Osteocyte (in vitro differentiated cells): ENCODE data around the gene CBL. TPM values are rescaled to one million over a fixed set of nuclear protein-coding genes. Genes with fewer than 3 reads are reported as not detected.

Experiments
- DNase-seq: peaks from one replicate; pipeline ENCODE4 v3.0.0; 2021; ENCODE audit warnings: mixed read lengths; ENCODE audit not compliant: unreplicated experiment; ENCODE audit errors: extremely low spot score
- H3K27ac Mint-ChIP-seq: one replicate; pipeline ENCODE4 v1.8.0; 2021; ENCODE audit warnings: mild to moderate bottlenecking, mixed read lengths; ENCODE audit not compliant: unreplicated experiment
- H3K27me3 Mint-ChIP-seq: one replicate; pipeline ENCODE4 v1.8.0; 2021; ENCODE audit warnings: mixed read lengths; ENCODE audit not compliant: unreplicated experiment
- H3K36me3 Mint-ChIP-seq: one replicate; pipeline ENCODE4 v1.8.0; 2021; ENCODE audit warnings: mixed read lengths; ENCODE audit not compliant: unreplicated experiment
- H3K4me1 Mint-ChIP-seq: one replicate; pipeline ENCODE4 v1.8.0; 2021; ENCODE audit warnings: mixed read lengths; ENCODE audit not compliant: unreplicated experiment
- H3K4me3 Mint-ChIP-seq: one replicate; pipeline ENCODE4 v1.8.0; 2021; ENCODE audit warnings: mild to moderate bottlenecking, moderate library complexity, mixed read lengths; ENCODE audit not compliant: unreplicated experiment
- H3K9me3 Mint-ChIP-seq: one replicate; pipeline ENCODE4 v1.8.0; 2021; ENCODE audit warnings: mixed read lengths; ENCODE audit not compliant: unreplicated experiment
- total RNA-seq: library from RNA; stranded (reverse); gene quantifications from 2 replicates; pipeline ENCODE4 v1.2.1, GENCODE V29; 2021
- TF ChIP-seq, protein P1 (sequence below): fragments of 200-600 bp; sonication (generic); IDR thresholded peaks from 2 replicates; pipeline ENCODE4 v1.5.0; 2021; ENCODE audit warnings: antibody characterized with exemption, mild to moderate bottlenecking, moderate library complexity

CBL gene
- total RNA-seq, 1 donor from 2014 or later = 20.8 TPM

DNA sequence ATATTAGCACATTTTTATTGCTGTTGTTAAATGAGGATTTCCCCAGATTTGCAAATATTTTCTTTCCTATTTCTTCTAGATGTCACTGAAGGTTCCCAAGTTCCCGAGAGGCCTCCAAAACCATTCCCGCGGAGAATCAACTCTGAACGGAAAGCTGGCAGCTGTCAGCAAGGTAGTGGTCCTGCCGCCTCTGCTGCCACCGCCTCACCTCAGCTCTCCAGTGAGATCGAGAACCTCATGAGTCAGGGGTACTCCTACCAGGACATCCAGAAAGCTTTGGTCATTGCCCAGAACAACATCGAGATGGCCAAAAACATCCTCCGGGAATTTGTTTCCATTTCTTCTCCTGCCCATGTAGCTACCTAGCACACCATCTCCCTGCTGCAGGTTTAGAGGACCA, 93.3 kb downstream of the CBL start:
- H3K4me1 Mint-ChIP-seq = no peaks in the 10 kb centered on the region
- no peak overlapping the region for H3K4me3 Mint-ChIP-seq
- H3K9me3 Mint-ChIP-seq = no peaks in the 10 kb centered on the region
- TF ChIP-seq, protein P1, sequence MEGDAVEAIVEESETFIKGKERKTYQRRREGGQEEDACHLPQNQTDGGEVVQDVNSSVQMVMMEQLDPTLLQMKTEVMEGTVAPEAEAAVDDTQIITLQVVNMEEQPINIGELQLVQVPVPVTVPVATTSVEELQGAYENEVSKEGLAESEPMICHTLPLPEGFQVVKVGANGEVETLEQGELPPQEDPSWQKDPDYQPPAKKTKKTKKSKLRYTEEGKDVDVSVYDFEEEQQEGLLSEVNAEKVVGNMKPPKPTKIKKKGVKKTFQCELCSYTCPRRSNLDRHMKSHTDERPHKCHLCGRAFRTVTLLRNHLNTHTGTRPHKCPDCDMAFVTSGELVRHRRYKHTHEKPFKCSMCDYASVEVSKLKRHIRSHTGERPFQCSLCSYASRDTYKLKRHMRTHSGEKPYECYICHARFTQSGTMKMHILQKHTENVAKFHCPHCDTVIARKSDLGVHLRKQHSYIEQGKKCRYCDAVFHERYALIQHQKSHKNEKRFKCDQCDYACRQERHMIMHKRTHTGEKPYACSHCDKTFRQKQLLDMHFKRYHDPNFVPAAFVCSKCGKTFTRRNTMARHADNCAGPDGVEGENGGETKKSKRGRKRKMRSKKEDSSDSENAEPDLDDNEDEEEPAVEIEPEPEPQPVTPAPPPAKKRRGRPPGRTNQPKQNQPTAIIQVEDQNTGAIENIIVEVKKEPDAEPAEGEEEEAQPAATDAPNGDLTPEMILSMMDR = no peak
- H3K27ac Mint-ChIP-seq = no peak overlapping the region
- H3K27me3 Mint-ChIP-seq = no peaks in the 10 kb centered on the region
- H3K36me3 Mint-ChIP-seq = peaks cover 43% of the 10 kb centered on the region
- no peak for DNase-seq

GRCh38 chr11:119300198-119300964, 94.2 kb downstream of the CBL start:
- TF ChIP-seq, protein P1 = no peak
- Mint-ChIP-seq H3K36me3 (peaks cover 43% of the 10 kb centered on the region), H3K4me1 (no peaks in the 10 kb centered on the region), H3K27me3 (no peaks in the 10 kb centered on the region), H3K27ac (no peak overlapping the region), H3K9me3 (no peaks in the 10 kb centered on the region), H3K4me3 (no peak overlapping the region)
- no peak for DNase-seq

DNA sequence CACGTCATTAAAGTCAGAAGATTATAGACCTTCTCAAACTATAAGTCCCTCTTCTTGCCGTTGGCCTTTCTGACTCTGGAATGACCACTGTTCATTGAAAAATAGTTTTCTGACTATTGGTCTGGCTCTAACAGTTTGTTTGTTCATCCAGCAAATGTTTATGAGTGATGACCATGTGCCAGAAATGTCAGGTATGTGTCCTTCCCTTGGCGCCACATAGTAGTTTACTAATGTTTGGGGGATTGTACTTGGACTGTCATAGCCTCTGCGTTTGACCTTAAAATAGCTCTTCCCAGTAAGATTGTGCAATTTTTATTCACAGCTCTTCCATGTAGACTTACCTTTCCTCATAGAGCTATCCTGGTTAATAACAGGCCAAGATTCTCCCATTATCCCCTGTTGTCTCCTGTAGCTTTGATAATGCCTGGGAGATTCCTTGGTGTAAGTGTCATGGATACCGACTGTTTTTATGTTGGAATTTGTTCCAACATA, 97.1 kb downstream of the CBL start:
- H3K4me3 Mint-ChIP-seq = no peak overlapping the region
- H3K9me3 Mint-ChIP-seq = no peaks in the 10 kb centered on the region
- H3K4me1 Mint-ChIP-seq = peaks cover 13% of the 10 kb centered on the region
- peaks cover 28% of the 10 kb centered on the region for H3K36me3 Mint-ChIP-seq
- H3K27me3 Mint-ChIP-seq = no peaks in the 10 kb centered on the region
- TF ChIP-seq, protein P1 = no peak
- H3K27ac Mint-ChIP-seq = no peak overlapping the region
- no peak for DNase-seq

DNA sequence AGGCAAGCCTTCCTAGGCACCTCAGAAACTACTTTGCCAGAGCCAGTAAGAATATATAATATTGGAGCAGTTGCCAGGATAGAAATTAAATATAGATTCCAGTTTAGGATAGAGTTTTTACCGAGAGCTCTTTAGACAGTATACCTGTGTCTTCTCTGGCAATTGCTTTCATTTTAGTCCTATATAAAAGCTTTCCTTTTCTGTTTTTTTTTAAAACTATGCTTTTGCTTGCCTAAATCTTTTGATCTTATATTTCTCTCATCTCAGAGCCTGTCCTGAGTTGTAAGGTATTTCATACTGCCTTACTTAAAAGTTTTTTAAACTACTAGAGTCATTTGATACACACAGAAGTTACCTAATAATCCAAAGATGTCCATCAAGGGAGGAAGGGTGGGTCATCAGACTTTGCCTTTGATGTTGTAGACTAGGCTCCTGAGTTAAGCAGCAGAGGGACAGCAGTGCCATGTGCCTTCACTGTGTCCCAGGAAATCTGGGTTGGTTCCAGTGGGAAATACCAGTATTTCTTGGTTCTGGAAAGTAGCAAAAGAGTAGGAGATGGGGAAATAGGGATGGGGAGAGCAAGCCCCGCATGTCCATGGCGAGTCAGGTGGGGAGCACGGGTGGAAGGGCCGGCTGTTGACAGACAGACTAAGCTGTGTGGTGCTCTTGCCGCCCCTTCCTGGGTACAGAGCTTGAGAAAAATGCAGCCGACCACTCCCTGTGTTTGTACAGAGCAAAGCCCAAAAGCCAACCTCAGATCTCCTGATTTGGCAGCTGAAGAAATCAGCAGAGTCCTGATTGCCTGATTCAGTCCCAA, 99.6 kb downstream of the CBL start:
- Mint-ChIP-seq H3K27ac (peak overlapping the region; percentile 19), H3K4me1 (peaks cover 13% of the 10 kb centered on the region), H3K27me3 (no peaks in the 10 kb centered on the region), H3K36me3 (peaks cover 19% of the 10 kb centered on the region), H3K4me3 (no peak overlapping the region), H3K9me3 (no peaks in the 10 kb centered on the region)
- DNase-seq = no peak
- TF ChIP-seq, protein P1 = no peak

- peaks cover 13% of the 10 kb centered on the region for H3K4me1 Mint-ChIP-seq
- DNase-seq = no peak
- TF ChIP-seq, protein P1 = no peak
- peaks cover 18% of the 10 kb centered on the region for H3K36me3 Mint-ChIP-seq
- no peak overlapping the region for H3K4me3 Mint-ChIP-seq
- H3K27me3 Mint-ChIP-seq = no peaks in the 10 kb centered on the region
- no peaks in the 10 kb centered on the region for H3K9me3 Mint-ChIP-seq
- H3K27ac Mint-ChIP-seq = peak overlapping the region; percentile 83
Observed at GRCh38 chr11:119306373-119306890, 100.3 kb downstream of the CBL start.
